ENCODE data around the gene GLCE.

GLCE gene

GRCh38 chr15:69206079-69206478 is 45.6 kb downstream of the GLCE start:
- DNase-seq (ENCODE audit: low spot score) = no peak

- no peak for DNase-seq (ENCODE audit: low spot score)
These were observed 49.2 kb downstream of the GLCE start for GRCh38 chr15:69209661-69210060.

DNA sequence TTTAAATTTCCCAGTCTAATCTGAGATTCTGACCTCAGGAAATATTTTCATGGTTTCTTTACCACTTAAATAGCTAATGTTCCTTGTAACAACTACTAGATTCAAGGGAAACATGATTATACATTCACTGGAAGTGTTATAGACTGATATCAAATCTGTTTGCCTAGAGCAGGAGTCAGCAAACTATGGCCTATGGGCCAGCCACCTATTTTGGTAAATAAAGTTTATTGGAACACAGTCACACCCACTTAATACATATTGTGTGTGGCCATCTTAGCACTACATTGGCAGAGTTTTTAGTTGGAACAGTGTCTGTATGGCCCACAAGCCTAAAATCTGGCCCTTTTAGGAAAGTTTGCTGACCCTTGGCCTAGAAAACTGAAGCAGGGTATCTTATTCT is 50.1 kb downstream of the GLCE start:
- no peak for DNase-seq (ENCODE audit: low spot score)

DNA sequence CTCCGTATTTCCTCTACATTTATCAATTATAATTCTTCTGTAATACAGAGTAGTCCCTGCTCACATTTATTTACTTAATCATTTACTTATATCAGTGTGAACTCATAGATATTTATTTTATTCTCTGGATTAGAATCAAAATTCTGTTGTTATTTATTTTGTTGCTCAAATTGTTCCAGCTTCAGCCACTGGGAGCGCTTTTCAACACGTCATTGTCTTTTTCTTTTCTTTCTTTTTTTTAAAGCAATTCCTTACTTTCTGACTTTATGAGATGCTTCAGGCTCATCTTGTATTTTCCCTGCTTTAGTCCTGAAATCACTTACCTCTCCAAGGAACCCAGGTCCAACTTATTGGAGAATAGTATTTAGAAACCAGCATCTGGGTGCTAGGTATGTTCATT is 53.4 kb downstream of the GLCE start:
- no peak for DNase-seq (ENCODE audit: low spot score)

DNA sequence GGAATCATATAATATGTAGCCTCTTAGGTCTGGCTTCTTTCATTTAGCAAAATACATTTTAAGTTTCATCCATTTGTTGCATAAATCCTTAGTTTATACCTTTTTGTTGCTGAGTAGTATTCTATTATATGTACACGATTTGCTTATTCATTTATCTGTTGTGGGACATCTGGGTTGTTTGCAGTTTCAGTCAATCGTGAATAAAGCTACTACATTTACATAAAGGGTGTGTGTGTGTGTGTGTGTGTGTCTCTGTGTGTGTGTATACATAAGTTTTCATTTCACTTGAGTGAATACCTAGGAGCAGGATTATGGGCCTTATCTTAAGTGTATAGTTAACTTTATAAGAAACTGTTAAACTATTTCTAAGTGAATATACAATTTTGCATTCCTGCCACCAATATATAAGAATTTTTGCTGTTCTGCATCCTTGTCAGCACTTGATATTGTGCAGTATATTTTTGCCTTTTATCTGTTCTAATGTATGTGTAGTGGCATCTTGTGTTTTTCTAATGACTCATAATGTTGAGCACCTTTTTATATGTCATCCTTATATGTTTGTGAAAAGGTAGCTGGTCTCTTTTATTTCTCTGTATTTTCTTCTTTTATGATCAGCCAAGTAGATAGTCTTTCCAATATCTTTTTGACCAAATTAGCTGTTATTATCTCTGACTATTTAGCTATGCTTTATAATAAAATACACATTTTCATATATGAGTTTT is 55.0 kb downstream of the GLCE start:
- no peak for DNase-seq (ENCODE audit: low spot score)

- DNase-seq (ENCODE audit: low spot score) = no peak
These were observed 56.9 kb downstream of the GLCE start for GRCh38 chr15:69217381-69217780.

DNA sequence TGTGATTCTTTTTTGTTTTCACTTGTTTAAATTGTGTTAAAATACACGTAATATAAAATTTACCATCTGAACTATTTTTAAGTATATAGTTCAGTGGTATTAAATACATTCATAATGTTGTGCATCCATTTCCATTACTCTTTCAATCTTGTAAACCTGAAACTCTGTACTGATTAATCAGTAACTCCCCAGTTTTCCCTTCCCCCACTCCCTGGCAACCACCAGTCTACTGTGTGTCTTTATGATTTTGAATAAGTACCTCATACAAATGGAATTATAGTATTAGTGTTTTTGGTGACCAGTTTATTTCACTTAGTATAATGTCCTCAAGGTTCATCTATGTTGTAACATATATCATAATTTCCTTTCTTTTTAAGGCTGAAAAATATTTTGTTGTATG is 59.3 kb downstream of the GLCE start:
- no peak for DNase-seq (ENCODE audit: low spot score)

DNA sequence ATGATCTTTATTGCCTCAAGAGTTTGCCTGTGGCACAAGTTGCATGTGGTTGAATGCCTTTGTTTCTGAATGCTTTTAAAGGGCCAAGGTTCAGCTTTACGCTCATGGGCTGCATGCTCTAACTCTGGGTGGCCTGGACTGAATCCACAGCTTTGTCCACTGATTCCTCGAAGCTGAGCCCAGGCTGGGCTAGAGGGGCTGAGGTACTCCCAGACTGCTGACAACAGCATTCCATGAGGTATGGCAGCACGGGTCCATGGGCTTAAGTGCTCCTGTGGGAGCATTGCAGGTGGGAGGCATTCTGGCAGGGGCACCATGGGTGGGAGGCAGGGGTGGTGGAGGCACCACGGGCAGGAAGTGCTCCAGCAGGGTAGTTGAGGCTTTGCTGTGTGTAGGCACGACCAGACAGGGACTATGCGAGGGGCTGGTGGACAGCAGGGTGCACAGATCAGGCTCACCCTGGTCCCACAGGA is 61.6 kb downstream of the GLCE start:
- DNase-seq (ENCODE audit: low spot score) = no peak

DNA sequence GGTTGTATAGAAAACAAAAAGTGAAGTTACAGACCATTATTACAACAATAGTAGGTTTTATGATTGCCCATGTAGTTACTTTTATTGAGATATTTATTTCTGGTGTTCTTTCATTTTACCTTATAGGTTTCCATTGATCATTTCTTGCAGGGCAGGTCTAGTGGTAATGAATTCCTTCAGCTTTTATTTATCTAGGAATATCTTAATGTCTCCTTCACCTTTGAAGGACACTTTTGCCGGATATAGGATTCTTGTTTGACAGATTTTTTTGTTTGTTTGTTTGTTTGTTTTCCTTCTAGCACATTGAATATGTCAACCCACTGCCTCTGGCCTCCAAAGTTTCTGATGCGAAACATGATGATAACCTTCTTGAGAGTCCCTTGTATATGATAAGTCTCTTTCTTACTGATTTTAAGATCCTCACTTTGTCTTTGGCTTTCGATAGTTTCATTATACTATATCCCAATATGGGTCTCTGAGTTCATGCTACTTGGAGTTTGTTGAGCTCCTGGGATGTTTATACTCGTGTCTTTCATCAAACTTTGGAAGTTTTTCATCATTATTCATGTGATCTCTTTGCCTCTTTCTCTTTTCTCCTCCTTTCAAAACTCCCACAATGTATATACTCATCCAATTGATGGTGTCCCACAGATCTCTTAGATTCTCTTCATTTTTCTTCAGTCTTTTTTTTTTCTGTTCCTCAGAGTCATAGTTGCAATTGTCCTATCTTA is 62.8 kb downstream of the GLCE start:
- no peak for DNase-seq (ENCODE audit: low spot score)

- no peak for DNase-seq (ENCODE audit: low spot score)
These were observed 63.9 kb downstream of the GLCE start for GRCh38 chr15:69224383-69224782.

- peak; percentile 46 for DNase-seq (ENCODE audit: low spot score)
These were observed 65.1 kb downstream of the GLCE start for GRCh38 chr15:69225355-69226022.

DNA sequence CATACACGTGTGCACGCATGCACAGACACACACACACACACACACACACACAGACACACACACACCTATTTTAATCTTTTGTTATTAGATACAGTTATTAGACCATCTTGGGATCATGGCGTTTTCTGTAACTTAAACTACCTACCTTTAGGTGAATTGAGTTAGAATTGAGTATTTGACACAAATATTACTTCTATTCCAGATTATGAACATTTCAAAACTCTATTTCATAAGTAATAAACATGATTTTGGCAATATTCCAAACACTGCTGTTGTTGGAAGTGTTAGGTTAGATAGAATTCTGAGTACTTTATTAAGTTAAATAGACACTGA is 65.6 kb downstream of the GLCE start:
- no peak for DNase-seq (ENCODE audit: low spot score)

GRCh38 chr15:69232144-69232543 is 71.7 kb downstream of the GLCE start:
- DNase-seq (ENCODE audit: low spot score) = no peak

GRCh38 chr15:69232765-69233164 is 72.3 kb downstream of the GLCE start:
- DNase-seq (ENCODE audit: low spot score) = no peak

GRCh38 chr15:69234676-69235075 is 74.2 kb downstream of the GLCE start:
- DNase-seq (ENCODE audit: low spot score) = no peak

DNA sequence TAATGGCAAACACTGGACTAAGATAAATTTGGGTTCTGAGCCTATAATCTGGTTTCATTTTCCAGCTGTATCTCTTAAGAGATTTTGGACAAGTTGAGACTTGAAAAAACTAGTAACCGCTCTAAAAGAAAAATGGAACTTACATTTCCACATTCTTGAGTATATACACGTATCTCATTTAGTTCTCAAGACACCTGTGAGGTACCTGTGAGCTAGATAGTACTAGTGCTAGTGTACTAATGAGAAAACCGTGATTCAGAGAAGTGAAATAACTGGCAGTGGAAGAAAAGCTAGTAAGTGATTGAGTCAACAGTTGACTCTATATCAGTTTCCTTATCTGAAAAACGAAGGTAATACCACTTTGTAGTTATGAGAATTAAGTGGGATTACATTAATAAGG is 76.1 kb downstream of the GLCE start:
- DNase-seq (ENCODE audit: low spot score) = no peak

GRCh38 chr15:69237718-69238117 is 77.3 kb downstream of the GLCE start:
- DNase-seq (ENCODE audit: low spot score) = no peak

GRCh38 chr15:69244798-69245197 is 84.4 kb downstream of the GLCE start:
- DNase-seq (ENCODE audit: low spot score) = no peak

GRCh38 chr15:69253156-69253555 is 92.7 kb downstream of the GLCE start:
- no peak for DNase-seq (ENCODE audit: low spot score)

- peak; percentile 39 for DNase-seq (ENCODE audit: low spot score)
These were observed 105.0 kb downstream of the GLCE start for GRCh38 chr15:69265347-69265955.

DNA sequence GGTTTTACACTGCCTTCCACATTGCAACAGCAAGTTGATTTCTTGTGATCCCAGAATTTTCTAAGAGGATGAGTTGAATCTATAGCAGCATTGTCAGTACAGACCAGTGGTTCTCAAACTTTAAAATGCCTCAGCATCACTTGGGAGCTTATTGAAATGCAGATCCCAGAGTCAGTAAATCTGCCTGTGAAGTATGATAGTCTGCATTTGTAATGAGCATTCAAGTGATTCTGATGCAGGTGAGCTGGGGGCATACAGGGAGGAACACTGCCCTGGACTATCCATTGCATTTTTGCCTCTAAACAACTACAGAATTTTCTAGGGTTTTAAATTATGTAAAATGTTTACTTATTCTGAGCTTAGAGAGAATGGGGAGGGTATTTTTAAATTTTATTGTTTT is 110.8 kb downstream of the GLCE start:
- no peak for DNase-seq (ENCODE audit: low spot score)

GRCh38 chr15:69272139-69272538 is 111.7 kb downstream of the GLCE start:
- DNase-seq (ENCODE audit: low spot score) = no peak

DNA sequence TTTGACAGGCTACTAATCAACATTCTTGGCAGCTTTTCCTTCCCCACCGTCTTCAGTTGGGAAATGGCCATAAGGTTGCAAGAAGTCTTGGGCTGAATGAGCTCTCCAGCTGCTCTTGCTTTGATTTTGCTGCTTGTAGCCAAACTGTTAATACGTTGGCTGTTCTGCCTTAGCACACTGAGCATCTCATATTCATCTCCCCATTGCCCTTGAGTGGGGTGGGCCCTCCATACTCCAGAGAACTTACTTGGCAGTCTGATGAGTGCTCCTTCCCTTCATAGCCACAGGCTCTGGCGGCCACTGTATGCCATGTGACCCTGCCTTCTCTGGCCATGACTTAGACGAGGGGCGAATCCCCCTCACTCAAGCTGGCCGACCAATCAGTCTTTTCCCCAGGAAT is 112.5 kb downstream of the GLCE start:
- DNase-seq (ENCODE audit: low spot score) = no peak

Measured in hematopoietic multipotent progenitor cell treated with erythropoietin and hydrocortisone succinate and interleukin-3 and kit ligand, for 17 days (in vitro differentiated cells).